OCI-M1 (cell line): ENCODE data around the gene SERPINB12.

Experiments used
- DNase-seq: peaks from one replicate; lab custom pipeline; 2025; lab: John Stamatoyannopoulos, UW

The SERPINB12 gene

DNA sequence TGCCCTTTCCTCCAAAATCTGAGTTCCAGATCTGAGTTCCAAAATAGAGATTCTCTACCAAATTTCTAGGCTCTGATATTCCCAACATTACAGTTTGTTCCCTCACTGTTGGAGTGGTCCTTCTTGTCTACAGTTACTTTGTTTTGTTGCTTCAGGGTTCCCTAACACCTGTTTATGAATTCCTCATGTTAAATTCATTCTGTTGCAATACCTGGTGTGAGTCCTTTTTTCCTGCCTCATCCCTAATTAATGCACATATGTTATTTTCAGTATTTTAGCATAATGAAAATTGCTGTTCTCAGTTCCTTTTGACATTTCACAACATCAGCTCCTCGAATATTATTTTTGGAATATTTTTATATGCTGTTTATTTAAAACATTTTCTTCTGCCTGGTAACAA, 61.2 kb downstream of the SERPINB12 start:
- DNase-seq, result no peak

DNA sequence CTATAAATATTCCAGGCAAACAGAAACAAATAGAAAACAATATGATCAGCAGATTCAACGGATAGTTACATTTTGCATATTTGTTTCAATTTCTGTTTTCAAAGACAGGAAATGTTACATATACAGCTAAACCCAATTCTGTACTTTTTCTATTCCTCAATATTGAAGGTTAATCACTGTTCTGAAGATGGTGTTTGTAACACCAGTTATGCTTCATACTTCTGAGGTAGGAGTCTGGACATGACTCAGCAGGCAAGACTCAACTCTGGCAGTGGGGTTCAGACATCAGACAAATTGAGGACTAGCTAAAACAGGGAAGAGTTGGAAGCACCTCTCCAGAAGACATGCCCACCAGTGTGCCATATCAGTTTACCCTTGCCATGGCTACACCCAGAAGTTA, 61.6 kb downstream of the SERPINB12 start:
- DNase-seq, result no peak

DNA sequence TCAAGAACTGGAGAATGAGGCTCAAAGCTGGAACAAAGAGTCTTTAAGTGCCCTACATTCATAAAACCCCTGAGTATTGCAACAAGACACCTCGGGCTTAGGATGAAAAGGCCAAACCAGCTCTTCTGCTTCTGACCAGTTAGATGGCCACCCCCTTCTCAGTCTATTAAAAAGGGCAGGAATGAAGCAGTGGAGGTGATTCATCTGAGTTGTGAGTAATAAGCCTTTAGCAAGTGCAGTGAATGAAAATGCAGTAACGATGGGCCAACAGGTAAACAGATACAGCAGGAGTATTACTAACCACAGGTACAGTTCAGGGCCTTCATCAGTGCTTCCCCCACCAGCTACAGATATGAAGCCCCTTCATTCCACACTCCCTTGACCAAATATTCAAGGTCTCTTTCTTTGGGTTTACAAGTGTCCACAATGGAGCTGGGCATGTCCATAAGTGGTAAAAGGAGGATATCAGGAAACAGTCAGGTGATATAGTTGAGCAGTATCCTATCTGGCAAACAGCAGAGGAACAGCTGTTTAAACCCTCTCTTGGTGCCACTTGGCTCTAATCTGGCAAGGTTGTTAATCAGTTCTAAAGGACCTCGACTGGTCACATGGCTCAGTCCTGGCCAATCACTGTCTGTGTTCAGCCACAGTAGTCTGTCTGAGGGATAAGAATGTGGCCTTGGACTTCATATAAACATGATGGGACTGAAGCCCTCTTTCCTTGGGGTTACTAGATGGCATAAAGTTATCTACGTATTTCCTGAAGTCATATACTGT, 62.8 kb downstream of the SERPINB12 start:
- no peak for DNase-seq

DNA sequence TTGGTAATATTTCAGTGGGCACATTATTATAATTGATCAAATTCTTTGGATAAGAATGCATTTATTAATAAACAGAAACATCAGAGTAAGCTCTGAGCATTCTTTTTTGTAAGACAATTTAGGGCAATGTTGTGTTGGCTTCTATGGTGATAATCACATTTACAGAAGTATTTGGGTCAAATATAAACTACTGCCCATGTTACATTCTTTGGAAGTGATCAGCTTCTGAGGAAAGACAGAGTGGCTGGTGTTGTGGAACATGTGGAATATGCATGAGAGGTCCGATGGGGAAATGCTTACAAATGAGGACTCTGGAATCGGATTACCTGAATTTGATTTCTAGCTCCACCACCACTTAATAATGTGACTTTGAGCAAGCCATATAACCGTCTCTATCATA, 64.4 kb downstream of the SERPINB12 start:
- DNase-seq, result no peak

- no peak for DNase-seq
These were observed 71.3 kb downstream of the SERPINB12 start for GRCh38 chr18:63613420-63613819.

- DNase-seq, result peak; percentile 21
These were observed 75.1 kb downstream of the SERPINB12 start for GRCh38 chr18:63617049-63617914.

- no peak for DNase-seq
These were observed 75.7 kb downstream of the SERPINB12 start for GRCh38 chr18:63617915-63618234.
